Psoas muscle (tissue), 8 donors: ENCODE data around the gene PLEKHA8. TPM values are rescaled to one million over a fixed set of nuclear protein-coding genes. Genes with fewer than 3 reads are reported as not detected.
A peak's percentile ranks its signal among the peaks of the same experiment; 100 is the strongest.

Experiments
- ATAC-seq, 4 donors: fragments of 200-7000 bp; cut with Tn5 transposase; one replicate each; pipeline ENCODE4 v1.9.1; 2020; ENCODE audit warnings: moderate library complexity in 3 of 4, mild to moderate bottlenecking in 2 of 4
- DNase-seq, 2 donors: peaks; one replicate each; pipeline ENCODE4 v3.0.0-alpha.2; 2020
- H3K27ac ChIP-seq: fragments of 200-600 bp; one replicate; pipeline ENCODE4 v1.8.0; 2022
- H3K27me3 ChIP-seq, 3 donors: fragments of 200-600 bp in 1 of 3; one replicate each; pipeline versions ENCODE4 v1.6.1 to v1.8.0; 2013 to 2022; ENCODE audit warnings: low read length in 2 of 3, mild to moderate bottlenecking in 2 of 3, moderate library complexity in 1 of 3; ENCODE audit not compliant: insufficient read depth in 3 of 3
- H3K36me3 ChIP-seq, 2 donors: fragments of 200-600 bp in 1 of 2; one replicate each; pipeline versions ENCODE4 v1.6.1 to v1.8.0; 2013 to 2022; ENCODE audit warnings: low read depth in 1 of 2, mild to moderate bottlenecking in 1 of 2, moderate library complexity in 1 of 2; ENCODE audit not compliant: insufficient read depth in 1 of 2
- H3K4me1 ChIP-seq: fragments of 200-600 bp; one replicate; pipeline ENCODE4 v1.8.0; 2022
- H3K4me3 ChIP-seq: fragments of 200-600 bp; one replicate; pipeline ENCODE4 v1.8.0; 2022; ENCODE audit warnings: mild to moderate bottlenecking
- H3K9me3 ChIP-seq: fragments of 200-600 bp; one replicate; pipeline ENCODE4 v1.8.0; 2022
- WGBS, 3 donors: extraction: QIAGEN DNeasy Blood & Tissue Kit; methylation state at CpG; one replicate each; pipeline versions ENCODE4 v1.1.6 to v1.1.7; 2013; 5-methylcytosine and 5-hydroxymethylcytosine counted together
- intact Hi-C, 2 donors: fragments of 100-400 bp; cut with DNase I; formaldehyde crosslinking; loops; one replicate each; pipeline versions ENCODE4 v1.11.0 to v1.14.2; 2022
- polyA plus RNA-seq, 3 donors: library from polyadenylated mRNA; stranded (reverse); fragments of 200-250 nt; gene quantifications; one replicate each; pipeline ENCODE4 v1.2.3, GENCODE V29; 2013
- total RNA-seq, 4 donors: library from RNA; stranded (reverse); fragmentation: NEBNext Ultra II Directional in 2 of 4; extraction: Animal tissue kit (Norgen Biotek cat#: 25700) in 2 of 4; gene quantifications; one replicate each; pipeline versions ENCODE4 v1.2.1 to v1.2.4, GENCODE V29; 2021 to 2023
- TF ChIP-seq, protein P1 (sequence below): fragments of 200-600 bp; IDR thresholded peaks from one replicate; pipeline ENCODE4 v1.8.0; 2022; ENCODE audit warnings: antibody characterized with exemption
- donor health status: healthy with polysubstance abuse.
- donor health status: DM: no; HTN: no; CAD: no; lungs with moderate emphysema.
- donor health status: Bipolar disorder and iron deficiency.
- donor health status: healthy.
- donor health status: DM: yes; HTN: yes; CAD: no.
- donor health status: DM: no; HTN: no; CAD: no.
- donor health status: DM: no; HTN: no; CAD: no.
- donor health status: DM: yes; HTN: yes; CAD: no.

The PLEKHA8 gene
- total and polyA plus RNA-seq, 7 donors: 1.3 to 4.0 (median 3.7) TPM

GRCh38 chr7:30119890-30120577 lies 91.8 kb downstream of the PLEKHA8 start:
- Histone ChIP-seq H3K36me3 (no peaks in the 10 kb centered on the region), H3K4me3 (no peak overlapping the region), H3K27ac (no peak overlapping the region), H3K9me3 (no peaks in the 10 kb centered on the region), H3K4me1 (peaks cover 16% of the 10 kb centered on the region), H3K27me3 (no peaks in the 10 kb centered on the region)
- intact Hi-C loops: no loop called here
- ATAC-seq (no peak), DNase-seq (no peak)
- 89 to 94% (median 92%) methylated on average over 4 of the region's 4 CpGs for WGBS, 3 donors
- TF ChIP-seq, protein P1, sequence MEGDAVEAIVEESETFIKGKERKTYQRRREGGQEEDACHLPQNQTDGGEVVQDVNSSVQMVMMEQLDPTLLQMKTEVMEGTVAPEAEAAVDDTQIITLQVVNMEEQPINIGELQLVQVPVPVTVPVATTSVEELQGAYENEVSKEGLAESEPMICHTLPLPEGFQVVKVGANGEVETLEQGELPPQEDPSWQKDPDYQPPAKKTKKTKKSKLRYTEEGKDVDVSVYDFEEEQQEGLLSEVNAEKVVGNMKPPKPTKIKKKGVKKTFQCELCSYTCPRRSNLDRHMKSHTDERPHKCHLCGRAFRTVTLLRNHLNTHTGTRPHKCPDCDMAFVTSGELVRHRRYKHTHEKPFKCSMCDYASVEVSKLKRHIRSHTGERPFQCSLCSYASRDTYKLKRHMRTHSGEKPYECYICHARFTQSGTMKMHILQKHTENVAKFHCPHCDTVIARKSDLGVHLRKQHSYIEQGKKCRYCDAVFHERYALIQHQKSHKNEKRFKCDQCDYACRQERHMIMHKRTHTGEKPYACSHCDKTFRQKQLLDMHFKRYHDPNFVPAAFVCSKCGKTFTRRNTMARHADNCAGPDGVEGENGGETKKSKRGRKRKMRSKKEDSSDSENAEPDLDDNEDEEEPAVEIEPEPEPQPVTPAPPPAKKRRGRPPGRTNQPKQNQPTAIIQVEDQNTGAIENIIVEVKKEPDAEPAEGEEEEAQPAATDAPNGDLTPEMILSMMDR: no peak

DNA sequence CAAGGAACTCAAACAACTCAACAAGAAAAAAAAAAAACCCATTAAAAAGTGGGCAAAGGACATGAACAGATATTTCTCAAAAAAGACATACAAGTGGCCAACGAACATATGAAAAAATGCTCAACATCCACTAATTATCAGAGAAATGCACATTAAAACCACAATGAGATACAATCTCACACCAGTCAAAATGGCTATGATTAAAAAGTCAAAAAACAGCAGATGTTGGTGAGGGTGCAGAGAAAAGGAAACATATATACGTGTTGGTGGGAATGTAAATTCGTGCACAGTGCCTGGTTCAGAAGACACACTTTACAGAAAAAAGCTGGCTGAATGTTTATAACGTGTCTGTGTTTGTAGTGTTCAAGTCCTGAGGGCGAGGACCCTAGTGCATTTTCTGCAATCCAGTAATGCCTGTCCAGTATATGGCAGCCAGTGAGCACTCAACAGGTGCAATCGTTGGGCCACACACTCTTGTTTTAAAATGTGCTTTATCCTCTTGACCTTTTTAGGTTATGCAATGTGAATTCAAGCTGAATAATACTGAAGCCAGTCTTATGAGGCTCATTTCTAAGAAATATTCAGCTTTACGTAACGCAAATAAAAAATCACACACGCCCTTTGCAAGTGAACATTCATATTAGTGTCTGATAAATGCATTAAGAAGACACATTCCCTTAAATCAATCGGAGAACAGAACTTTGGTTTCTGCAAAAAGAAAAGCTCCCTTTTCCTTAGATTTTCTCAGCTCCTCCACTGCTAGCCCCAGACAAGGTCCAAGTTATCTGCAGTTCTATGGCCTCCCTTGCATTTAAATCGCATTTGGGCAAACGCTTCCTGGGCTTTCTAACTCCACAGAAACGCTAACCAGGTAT lies 105.8 kb downstream of the PLEKHA8 start:
- intact Hi-C loops: no loop called here
- Histone ChIP-seq H3K36me3 (no peaks in the 10 kb centered on the region), H3K4me3 (peak overlapping the region; percentile 92), H3K27me3 (no peaks in the 10 kb centered on the region), H3K9me3 (no peaks in the 10 kb centered on the region), H3K27ac (peak overlapping the region; percentile 87), H3K4me1 (peaks cover 5% of the 10 kb centered on the region)
- no peak for DNase-seq
- TF ChIP-seq, protein P1: no peak
- ATAC-seq: no peak
- 32 to 37% (median 33%) methylated on average over 13 of the region's 13 CpGs for WGBS, 3 donors

GRCh38 chr7:30134611-30135300 lies 106.5 kb downstream of the PLEKHA8 start, which contains the start of gene MTURN:
Gene MTURN, plus strand, starts transcription at chr7:30134986. Its CDS starts 151 bp downstream, at chr7:30135137.
- DNase-seq: peak; percentile 89 to 92
- ATAC-seq: peak; percentile 79 to 82 (median 80)
- intact Hi-C loops: no loop called here
- peak within 1 kb of the TSS; percentile 92 for H3K4me3 ChIP-seq
- TF ChIP-seq, protein P1: no peak
- H3K4me1 ChIP-seq: peaks cover 5% of the 10 kb centered on the region
- WGBS, 3 donors: 0 to 1% (median 0%) methylated on average over 60 to 98 of the region's 99 CpGs
- peak within 1 kb of the TSS; percentile 87 for H3K27ac ChIP-seq
- no peaks in the 10 kb centered on the region for H3K27me3 ChIP-seq
- H3K9me3 ChIP-seq: no peaks in the 10 kb centered on the region
- no peaks in the 10 kb centered on the region for H3K36me3 ChIP-seq

DNA sequence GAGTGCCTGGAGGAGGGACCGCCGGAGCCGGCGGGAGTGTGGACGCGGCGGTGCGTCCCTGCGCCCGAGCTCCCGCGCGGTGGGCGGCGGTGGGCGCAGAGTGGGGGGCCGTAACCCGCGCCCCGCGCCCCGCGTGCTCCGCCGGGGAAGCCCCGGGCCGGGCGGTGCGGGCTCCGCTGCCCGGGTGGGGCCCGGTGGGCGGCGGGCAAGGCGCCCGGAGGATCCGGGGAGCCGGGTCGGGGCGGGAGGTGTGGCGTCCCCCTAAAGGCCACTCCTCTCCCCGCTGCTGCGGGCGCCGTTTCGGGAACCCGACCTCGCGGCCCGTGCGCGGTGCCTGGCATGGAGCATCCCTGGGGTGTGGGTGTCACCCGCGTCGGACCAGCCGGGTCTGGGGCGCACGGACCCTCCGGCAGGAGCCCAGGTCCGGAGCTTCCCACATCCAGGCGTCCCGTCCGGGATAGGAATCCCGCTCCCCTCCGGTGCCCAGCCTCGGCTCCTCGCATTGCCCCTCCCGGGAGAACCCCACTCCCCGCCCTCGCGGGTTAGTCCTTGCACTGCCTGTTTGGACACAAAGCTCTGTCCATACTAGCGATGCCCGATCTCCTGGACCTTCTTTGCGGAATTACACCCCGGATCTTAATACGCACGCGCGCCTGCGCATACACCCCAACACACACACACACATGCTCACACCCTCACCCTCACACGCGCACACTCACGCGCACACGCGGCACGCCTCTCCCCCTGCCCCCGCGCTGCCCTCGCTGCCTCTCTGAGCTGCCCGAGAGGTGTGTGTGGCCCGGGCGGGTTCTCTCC lies 107.3 kb downstream of the PLEKHA8 start:
- peak; percentile 57 to 72 (median 66) for ATAC-seq
- Histone ChIP-seq H3K9me3 (no peaks in the 10 kb centered on the region), H3K4me1 (peaks cover 5% of the 10 kb centered on the region), H3K4me3 (peak overlapping the region; percentile 92), H3K27me3 (no peaks in the 10 kb centered on the region), H3K27ac (peak overlapping the region; percentile 87), H3K36me3 (no peaks in the 10 kb centered on the region)
- DNase-seq: peak; percentile 60 to 74
- 0 to 1% (median 1%) methylated on average over 52 to 93 of the region's 93 CpGs for WGBS, 3 donors
- TF ChIP-seq, protein P1: no peak
- intact Hi-C loops: no loop called here
